Fibroblast of skin of left biceps (primary cell): ENCODE data around the gene CYBRD1.
"Not testable (repeated sequence)": the region's sequence is repeated elsewhere in the genome, so short reads cannot be mapped to it uniquely, and the experiment has no call there.

Source experiments
- DNase-seq, 2 experiments: peaks; one replicate each; pipeline ENCODE4 v3.0.0-alpha.2; 2013; ENCODE audit warnings: low read depth in 2 of 2

The CYBRD1 gene

GRCh38 chr2:171515672-171516298 is 6.5 kb upstream of the CYBRD1 start:
- DNase-seq, result no peak

GRCh38 chr2:171516793-171517192 is 5.5 kb upstream of the CYBRD1 start:
- no peak for DNase-seq

GRCh38 chr2:171520471-171520870 is 1.8 kb upstream of the CYBRD1 start:
- no peak for DNase-seq

DNA sequence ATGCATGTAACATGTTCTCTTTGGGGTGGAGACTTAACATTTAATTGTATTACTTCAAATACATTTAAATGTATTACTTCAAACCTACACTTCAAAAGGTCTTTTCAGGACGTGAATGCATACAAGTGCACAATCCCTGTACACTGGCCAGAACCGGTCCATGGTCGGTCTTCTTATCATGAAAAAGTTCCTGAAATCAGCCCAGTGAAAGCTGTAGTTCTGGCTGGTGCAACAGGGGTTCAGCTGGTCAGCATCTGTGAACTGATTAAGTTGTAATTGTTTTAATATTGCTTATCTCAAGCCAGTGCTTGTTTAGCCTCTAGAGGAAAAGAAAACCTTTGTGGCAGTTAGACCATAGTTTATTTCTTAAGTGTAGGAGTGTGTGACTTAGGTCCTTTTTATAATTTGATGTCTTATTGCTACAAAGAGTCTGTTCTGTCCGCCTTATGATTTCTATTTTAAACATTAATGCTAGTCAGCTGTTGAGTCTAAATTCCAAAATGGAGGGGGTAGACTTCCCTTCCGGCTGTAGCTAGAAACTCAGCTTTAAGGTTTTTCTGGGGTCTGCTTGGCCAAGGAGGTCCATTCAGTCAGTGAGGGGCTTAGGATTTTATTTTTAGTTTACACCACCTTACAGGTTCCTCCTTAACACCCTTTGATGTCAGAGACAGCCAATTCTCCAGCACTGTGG is 768 bp upstream of the CYBRD1 start:
- no peak for DNase-seq

- DNase-seq, result no peak
These were observed 464 bp downstream of the CYBRD1 start for GRCh38 chr2:171522788-171523087.

- DNase-seq, result no peak
These were observed 1.1 kb downstream of the CYBRD1 start for GRCh38 chr2:171523088-171524017.

GRCh38 chr2:171524018-171524401 is 1.7 kb downstream of the CYBRD1 start:
- DNase-seq, result no peak

GRCh38 chr2:171529914-171530313 is 7.6 kb downstream of the CYBRD1 start:
- no peak for DNase-seq

- no peak for DNase-seq
These were observed 8.1 kb downstream of the CYBRD1 start for GRCh38 chr2:171530378-171530777.

DNA sequence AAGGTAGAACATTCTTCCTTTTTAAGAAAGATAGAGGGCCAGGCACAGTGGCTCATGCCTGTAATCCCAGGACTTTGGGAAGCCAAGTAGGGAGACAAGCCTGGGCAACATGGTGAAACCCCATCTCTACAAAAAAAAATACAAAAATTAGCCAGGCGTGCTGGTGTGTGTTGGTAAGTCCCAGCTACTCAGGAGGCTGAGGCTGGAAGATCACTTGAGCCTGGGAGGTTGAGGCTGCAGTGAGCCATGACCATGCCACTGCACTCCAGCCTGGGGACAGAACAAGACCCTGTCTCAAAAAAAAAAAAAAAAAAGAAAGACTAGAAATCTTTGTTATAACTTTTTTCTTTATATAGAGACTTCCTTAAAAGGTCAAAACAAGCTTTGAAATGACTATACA is 8.6 kb downstream of the CYBRD1 start:
- DNase-seq, result not testable (repeated sequence)

DNA sequence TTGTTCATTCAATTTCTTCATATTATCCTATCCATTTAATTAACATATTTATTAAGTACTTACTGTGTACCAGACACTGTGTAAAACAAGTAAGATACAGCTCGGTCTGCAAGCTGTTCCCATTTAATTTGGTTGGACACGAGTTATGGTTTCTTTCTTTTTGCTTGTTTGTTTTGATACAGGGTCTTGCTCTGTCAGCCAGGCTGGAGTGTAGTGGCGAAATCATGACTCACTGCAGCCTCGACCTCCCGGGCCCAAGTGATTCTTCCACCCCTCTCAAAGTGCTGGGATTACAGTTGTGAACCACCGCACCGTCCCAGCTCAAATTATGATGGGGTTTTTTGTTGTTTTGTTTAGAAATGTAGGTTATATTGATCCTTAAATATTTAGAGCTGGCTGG is 9.0 kb downstream of the CYBRD1 start:
- DNase-seq, result no peak

GRCh38 chr2:171531836-171532450 is 9.7 kb downstream of the CYBRD1 start:
- DNase-seq, result no peak

DNA sequence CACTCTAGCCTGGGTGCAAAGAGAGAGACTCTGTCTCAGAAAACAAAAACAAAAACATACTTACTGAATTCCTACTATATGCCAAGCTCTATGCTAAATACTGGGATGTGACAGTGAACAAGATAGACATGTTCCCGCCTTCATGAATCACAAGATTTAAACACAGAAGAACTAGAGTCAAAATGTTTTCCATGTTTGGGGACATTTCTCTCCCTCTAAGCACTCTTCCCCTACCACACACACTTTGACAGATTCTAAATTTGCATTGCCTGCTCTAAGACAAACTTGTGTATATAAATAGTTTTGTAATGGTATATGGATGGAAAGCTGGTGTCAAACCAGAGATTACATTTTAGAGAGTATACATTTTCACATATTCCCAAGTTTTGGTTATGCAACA is 11.1 kb downstream of the CYBRD1 start:
- no peak for DNase-seq

DNA sequence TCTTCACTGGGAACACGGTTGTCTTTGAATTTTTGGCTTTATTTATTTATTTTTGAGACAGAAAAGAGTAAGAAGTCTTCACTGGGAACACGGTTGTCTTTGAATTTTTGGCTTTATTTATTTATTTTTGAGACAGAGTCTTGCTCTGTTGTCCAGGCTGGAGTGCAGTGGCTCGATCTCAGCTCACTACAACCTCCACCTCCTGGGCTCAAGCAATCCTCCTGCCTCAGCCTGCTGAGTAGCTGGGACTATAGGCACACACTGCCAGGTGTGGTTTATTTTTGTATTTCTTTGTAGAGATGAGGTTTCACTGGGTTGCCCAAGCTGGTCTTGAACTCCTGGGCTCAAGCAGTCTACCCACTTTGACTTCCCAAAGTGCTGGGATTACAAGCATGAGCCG is 13.3 kb downstream of the CYBRD1 start:
- not testable (repeated sequence) for DNase-seq

GRCh38 chr2:171540437-171540836 is 18.2 kb downstream of the CYBRD1 start:
- DNase-seq, result no peak

- DNase-seq, result no peak
These were observed 19.1 kb downstream of the CYBRD1 start for GRCh38 chr2:171541202-171541887.

DNA sequence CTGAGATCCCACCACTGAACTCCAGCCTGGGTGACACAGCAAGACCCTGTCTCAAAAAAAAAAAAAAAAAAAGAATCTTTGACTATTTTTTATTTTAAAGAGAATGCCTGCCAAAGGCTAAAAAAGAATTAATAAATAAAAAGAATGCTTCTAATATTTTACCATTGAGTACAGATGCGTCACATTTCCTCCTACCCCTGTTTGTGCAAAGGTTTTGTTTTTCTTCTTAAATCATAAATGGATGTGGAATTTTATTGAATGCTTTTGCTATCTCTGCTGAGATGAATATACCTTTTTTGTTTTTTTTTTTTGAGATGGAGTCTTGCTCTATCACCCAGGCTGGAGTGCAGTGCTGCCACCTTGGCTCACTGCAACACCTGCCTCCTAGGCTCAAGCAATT is 22.8 kb downstream of the CYBRD1 start:
- DNase-seq, result no peak

GRCh38 chr2:171547256-171547655 is 25.0 kb downstream of the CYBRD1 start:
- no peak for DNase-seq

DNA sequence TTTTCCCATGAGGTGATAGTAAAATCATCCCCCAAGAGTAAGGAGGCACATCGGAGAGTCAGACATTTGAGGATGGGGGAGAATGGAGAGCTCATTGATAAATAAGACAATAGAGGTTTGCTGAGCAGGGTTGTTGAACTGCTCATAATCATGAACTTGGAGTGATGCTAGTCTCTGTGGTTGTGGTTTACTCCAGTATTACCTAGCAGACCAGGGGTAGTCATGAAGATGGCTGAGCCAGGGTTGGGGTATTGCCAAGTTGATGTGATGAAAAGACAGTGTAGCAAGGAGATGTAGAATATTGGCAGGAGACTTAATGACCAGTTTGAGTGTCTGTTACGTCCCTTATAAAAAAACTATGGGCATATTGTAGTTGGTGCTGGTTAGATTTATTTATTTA is 25.4 kb downstream of the CYBRD1 start:
- no peak for DNase-seq

GRCh38 chr2:171550613-171551012 is 28.3 kb downstream of the CYBRD1 start:
- no peak for DNase-seq

DNA sequence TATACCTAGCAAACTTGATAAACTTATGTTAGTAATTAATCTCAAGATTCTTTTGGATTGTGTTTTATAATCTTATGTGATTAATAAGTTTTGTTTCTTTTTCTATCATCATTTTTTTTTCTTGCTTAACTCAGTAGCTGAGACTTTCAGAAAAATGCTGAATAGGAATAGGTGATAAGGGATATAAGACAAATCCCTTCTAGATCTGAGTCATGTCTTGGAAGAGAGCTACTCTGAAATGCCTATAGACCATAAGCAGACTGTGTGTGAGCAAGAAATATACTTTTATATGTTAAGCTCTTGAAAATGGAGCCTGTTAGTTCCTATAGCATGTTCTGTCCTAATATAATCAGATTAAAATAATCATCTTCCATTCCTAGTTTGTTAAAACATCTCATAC is 29.6 kb downstream of the CYBRD1 start:
- DNase-seq, result no peak

DNA sequence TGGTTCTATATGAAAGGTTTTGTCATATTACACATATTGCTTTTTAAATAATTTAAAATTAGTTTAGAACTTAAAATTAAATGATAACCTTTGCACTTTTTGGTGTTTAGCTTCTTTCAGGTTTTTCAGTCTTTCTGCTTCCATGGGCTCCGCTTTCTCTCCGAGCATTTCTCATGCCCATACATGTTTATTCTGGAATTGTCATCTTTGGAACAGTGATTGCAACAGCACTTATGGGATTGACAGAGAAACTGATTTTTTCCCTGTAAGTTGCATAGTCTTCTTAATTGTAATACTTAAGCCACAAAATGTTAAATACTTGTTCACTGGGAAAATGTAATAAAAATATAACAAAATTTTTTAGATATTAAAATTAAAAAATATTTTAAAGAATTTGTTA is 31.0 kb downstream of the CYBRD1 start:
- no peak for DNase-seq
